Adrenal gland (tissue), 12 donors: Measurements from ENCODE around the gene DDC. TPM values are rescaled to one million over a fixed set of nuclear protein-coding genes. Genes with fewer than 3 reads are reported as not detected.
A peak's percentile ranks its signal among the peaks of the same experiment; 100 is the strongest.

Experiments used
- DNase-seq, 7 donors: peaks; one replicate each; pipeline ENCODE4 v3.0.0-alpha.2; 2019 to 2020
- H3K27ac ChIP-seq, 5 donors: fragments of 200-600 bp; sonication (generic) in 4 of 5; 1 replicate in 3 of 5; 2 replicates in 2 of 5; pipeline versions ENCODE4 v1.5.1 to v1.8.0; 2016 to 2020; ENCODE audit warnings: mild to moderate bottlenecking in 1 of 5
- H3K27me3 ChIP-seq: fragments of 200-600 bp; 2 replicates; pipeline ENCODE4 v1.8.0; 2021
- H3K36me3 ChIP-seq, 2 donors: fragments of 200-600 bp; replicated peaks in 1 of 2; 1 replicate in 1 of 2; 2 replicates in 1 of 2; pipeline versions ENCODE4 v1.5.1 to v1.8.0; 2018 to 2022
- H3K4me1 ChIP-seq, 2 donors: fragments of 200-600 bp; replicated peaks in 1 of 2; 1 replicate in 1 of 2; 2 replicates in 1 of 2; pipeline versions ENCODE4 v1.5.1 to v1.8.0; 2018 to 2021
- H3K4me3 ChIP-seq, 4 donors: fragments of 200-600 bp; sonication (generic) in 3 of 4; one replicate each; pipeline ENCODE4 v1.5.1; 2016 to 2018
- H3K9me3 ChIP-seq, 3 donors: fragments of 200-600 bp; sonication (generic) in 1 of 3; replicated peaks in 1 of 3; 1 replicate in 2 of 3; 2 replicates in 1 of 3; pipeline versions ENCODE4 v1.5.1 to v1.8.0; 2016 to 2021
- CTCF ChIP-seq, 6 experiments: fragments of 450-650 bp in 4 of 6; fragments of 200-600 bp in 2 of 6; sonication (generic) in 1 of 6; IDR thresholded peaks; 1 replicate in 5 of 6; 2 replicates in 1 of 6; pipeline versions ENCODE4 v1.5.1 to v1.8.0; 2016 to 2021; ENCODE audit warnings: antibody characterized with exemption in 6 of 6, mild to moderate bottlenecking in 2 of 6, moderate library complexity in 1 of 6
- POLR2A ChIP-seq, 2 donors: fragments of 450-650 bp; IDR thresholded peaks; one replicate each; pipeline ENCODE4 v1.6.1; 2017; ENCODE audit warnings: antibody characterized with exemption in 2 of 2, mild to moderate bottlenecking in 2 of 2, moderate library complexity in 1 of 2
- WGBS, 4 donors: extraction: QIAGEN DNeasy Blood & Tissue Kit in 2 of 4; methylation state at CpG; one replicate each; pipeline versions ENCODE4 v1.1.5 to v1.1.7; 2013 to 2017; 5-methylcytosine and 5-hydroxymethylcytosine counted together
- intact Hi-C, 2 donors: fragments of 100-400 bp; cut with DNase I; formaldehyde crosslinking; loops; one replicate each; pipeline versions ENCODE4 v1.14.1 to v1.15.0; 2022 to 2023
- polyA plus RNA-seq, 3 donors: library from polyadenylated mRNA; stranded (reverse); fragments of 200-250 nt in 2 of 3; fragments of 350-450 nt in 1 of 3; fragmentation: Illumina TruSeq in 1 of 3; extraction: RNeasy Lipid Tissue Mini Kit (QIAGEN cat#74804) in 1 of 3; gene quantifications; one replicate each; pipeline ENCODE4 v1.2.3, GENCODE V29; 2013 to 2014
- total RNA-seq, 9 donors: library from RNA; depleted of rRNA in 4 of 9; stranded (reverse); fragments of >200 nt in 4 of 9; fragments of 120-200 nt in 1 of 9; fragmentation: NEBNext Ultra II Directional in 1 of 9; extraction: Animal tissue kit (Norgen Biotek cat#: 25700) in 1 of 9; gene quantifications; one replicate each; pipeline versions ENCODE4 v1.1.0 to v1.2.4, GENCODE V29; 2013 to 2023
- donor health status: healthy with polysubstance abuse.
- donor health status: Bipolar disorder and iron deficiency.
- donor health status: DM: yes; HTN: yes; CAD: no.
- donor health status: DM: no; HTN: no; CAD: no.
- donor health status: DM: no; HTN: no; CAD: no.
- donor health status: DM: yes; HTN: yes; CAD: no.

Gene DDC
- total and polyA plus RNA-seq, 12 donors, result 0.58 to 52.7 (median 15.4) TPM

- 50 to 77% (median 56%) methylated on average over 3 to 4 of the region's 4 CpGs for WGBS, 4 donors
- no peaks in the 10 kb centered on the region for H3K9me3 ChIP-seq
- no peak for DNase-seq
- no peaks in the 10 kb centered on the region for H3K4me1 ChIP-seq
- H3K4me3 ChIP-seq, result no peak overlapping the region
- H3K27ac ChIP-seq, result peak overlapping the region in 1 of 5 donors; percentile 38
- TF ChIP-seq POLR2A (IDR thresholded peaks at IDR 0.05), result no peak
- TF ChIP-seq CTCF (IDR thresholded peaks at IDR 0.05), result no peak
- no peaks in the 10 kb centered on the region for H3K27me3 ChIP-seq
- intact Hi-C loops, result loop anchor here in 1 of 2 donors (10.0 kb wide), 2 partner anchors 589 to 679 kb away; no protein-coding TSS in a partner anchor
- H3K36me3 ChIP-seq, result no peaks in the 10 kb centered on the region
Observed at GRCh38 chr7:50475340-50475739, 89.9 kb downstream of the DDC start.

- DNase-seq, result no peak
- H3K27ac ChIP-seq, result peak overlapping the region in 1 of 5 donors; percentile 47
- H3K4me3 ChIP-seq, result no peak overlapping the region
- WGBS, 4 donors, result 61 to 75% (median 67%) methylated on average over 7 to 8 of the region's 8 CpGs
- H3K9me3 ChIP-seq, result no peaks in the 10 kb centered on the region
- H3K36me3 ChIP-seq, result no peaks in the 10 kb centered on the region
- no peaks in the 10 kb centered on the region for H3K27me3 ChIP-seq
- H3K4me1 ChIP-seq, result no peaks in the 10 kb centered on the region
- no peak for TF ChIP-seq POLR2A (IDR thresholded peaks at IDR 0.05)
- no peak for TF ChIP-seq CTCF (IDR thresholded peaks at IDR 0.05)
- intact Hi-C loops, result loop anchor here in 1 of 2 donors (10.0 kb wide), 2 partner anchors 590 to 680 kb away; no protein-coding TSS in a partner anchor
Observed at GRCh38 chr7:50474382-50475160, 90.6 kb downstream of the DDC start.

GRCh38 chr7:50473531-50473930 is 91.7 kb downstream of the DDC start:
- peak in 5 of 7 donors; percentile 22 to 73 (median 45) for DNase-seq
- intact Hi-C loops, result loop anchor here in 1 of 2 donors (10.0 kb wide), 2 partner anchors 591 to 681 kb away; no protein-coding TSS in a partner anchor

More at GRCh38 chr7:50473531-50473930, 91.7 kb downstream of the DDC start:
- TF ChIP-seq POLR2A (IDR thresholded peaks at IDR 0.05) (no peak), CTCF (IDR thresholded peaks at IDR 0.05) (no peak)
- H3K27ac ChIP-seq, result peak overlapping the region in 1 of 5 donors; percentile 47
- no peaks in the 10 kb centered on the region for H3K36me3 ChIP-seq
- H3K9me3 ChIP-seq, result no peaks in the 10 kb centered on the region
- peaks cover 0 to under 1% of the 10 kb centered on the region in 2 donors for H3K4me1 ChIP-seq
- H3K27me3 ChIP-seq, result no peaks in the 10 kb centered on the region
- 86 to 98% (median 88%) methylated on average over 3 to 4 of the region's 4 CpGs for WGBS, 4 donors
- no peak overlapping the region for H3K4me3 ChIP-seq
